HG03159 (cell line): ENCODE results near the gene MYL4.
"Not testable (repeated sequence)": the region's sequence is repeated elsewhere in the genome, so short reads cannot be mapped to it uniquely, and the experiment has no call there.

Experiments
- ATAC-seq: cut with Tn5 transposase; IDR thresholded peaks from one replicate; pipeline ENCODE4 v1.9.1; 2021; ENCODE audit warnings: mild to moderate bottlenecking, moderate library complexity; ENCODE audit not compliant: unreplicated experiment

The MYL4 gene

DNA sequence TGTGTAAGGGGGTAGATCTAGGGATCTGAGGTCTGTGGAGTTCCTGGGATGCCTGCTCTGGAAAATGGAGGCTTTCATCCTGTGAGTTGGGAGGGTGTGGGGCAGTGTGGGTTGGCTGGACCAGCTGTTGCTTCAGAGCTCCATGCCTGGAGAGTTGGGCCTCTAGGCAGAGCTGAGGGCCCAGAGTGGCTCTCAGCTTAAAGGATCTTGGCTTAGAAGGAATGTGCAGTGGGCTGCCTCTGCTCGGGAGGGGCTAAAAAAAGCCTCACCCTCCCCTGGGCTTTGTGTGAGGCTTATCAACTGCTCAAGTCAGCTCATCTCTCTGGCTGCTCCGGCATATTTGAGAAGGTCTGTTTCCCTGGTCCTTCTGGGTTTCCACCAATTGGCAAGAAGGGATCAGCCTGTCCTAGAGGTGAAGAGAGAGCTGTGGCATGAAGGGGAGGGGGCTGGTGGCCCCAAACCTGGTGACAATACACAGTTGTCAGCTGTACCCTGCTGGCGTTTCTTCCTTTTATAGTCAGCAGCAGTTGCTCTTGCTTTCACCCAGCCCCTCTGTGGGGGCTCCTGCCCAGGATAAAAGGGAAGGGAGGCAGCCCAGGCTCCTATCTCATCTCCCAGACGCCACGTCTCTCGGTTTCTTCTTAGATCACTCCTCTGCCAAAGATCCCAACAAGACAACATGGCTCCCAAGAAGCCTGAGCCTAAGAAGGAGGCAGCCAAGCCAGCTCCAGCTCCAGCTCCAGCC is at the start of gene MYL4:
Gene MYL4, plus strand, starts transcription at position 605 of the 745 bp plus-strand sequence. Its CDS starts 75 bp downstream, at position 680.
- ATAC-seq: no peak

- no peak for ATAC-seq
Measured at GRCh38 chr17:47162013-47162622, 47.0 kb upstream of the MYL4 start.

GRCh38 chr17:47164263-47164662 is 44.9 kb upstream of the MYL4 start:
- ATAC-seq: no peak

DNA sequence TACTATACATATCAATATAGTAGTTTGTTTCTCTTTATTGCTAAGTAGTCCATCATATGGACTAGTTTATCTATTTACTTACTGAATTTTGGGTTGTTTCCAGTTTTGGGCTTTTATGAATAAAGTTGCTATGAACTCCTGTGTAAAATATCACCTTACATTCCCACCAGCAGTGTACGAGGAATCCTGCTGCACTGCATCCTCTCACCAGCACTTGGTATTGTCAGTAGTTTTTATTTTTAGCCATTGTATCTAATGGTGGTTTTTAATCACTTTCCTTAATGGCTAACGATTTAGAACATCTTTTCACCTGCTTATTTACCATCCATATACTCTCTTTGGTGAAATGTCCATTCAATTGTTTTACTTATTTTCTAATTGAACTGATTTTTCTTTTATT is 44.0 kb upstream of the MYL4 start:
- ATAC-seq: no peak

- not testable (repeated sequence) for ATAC-seq
Measured at GRCh38 chr17:47166854-47167253, 42.3 kb upstream of the MYL4 start.

- not testable (repeated sequence) for ATAC-seq
Measured at GRCh38 chr17:47168896-47169295, 40.3 kb upstream of the MYL4 start.

GRCh38 chr17:47170710-47171109 is 38.4 kb upstream of the MYL4 start:
- no peak for ATAC-seq

DNA sequence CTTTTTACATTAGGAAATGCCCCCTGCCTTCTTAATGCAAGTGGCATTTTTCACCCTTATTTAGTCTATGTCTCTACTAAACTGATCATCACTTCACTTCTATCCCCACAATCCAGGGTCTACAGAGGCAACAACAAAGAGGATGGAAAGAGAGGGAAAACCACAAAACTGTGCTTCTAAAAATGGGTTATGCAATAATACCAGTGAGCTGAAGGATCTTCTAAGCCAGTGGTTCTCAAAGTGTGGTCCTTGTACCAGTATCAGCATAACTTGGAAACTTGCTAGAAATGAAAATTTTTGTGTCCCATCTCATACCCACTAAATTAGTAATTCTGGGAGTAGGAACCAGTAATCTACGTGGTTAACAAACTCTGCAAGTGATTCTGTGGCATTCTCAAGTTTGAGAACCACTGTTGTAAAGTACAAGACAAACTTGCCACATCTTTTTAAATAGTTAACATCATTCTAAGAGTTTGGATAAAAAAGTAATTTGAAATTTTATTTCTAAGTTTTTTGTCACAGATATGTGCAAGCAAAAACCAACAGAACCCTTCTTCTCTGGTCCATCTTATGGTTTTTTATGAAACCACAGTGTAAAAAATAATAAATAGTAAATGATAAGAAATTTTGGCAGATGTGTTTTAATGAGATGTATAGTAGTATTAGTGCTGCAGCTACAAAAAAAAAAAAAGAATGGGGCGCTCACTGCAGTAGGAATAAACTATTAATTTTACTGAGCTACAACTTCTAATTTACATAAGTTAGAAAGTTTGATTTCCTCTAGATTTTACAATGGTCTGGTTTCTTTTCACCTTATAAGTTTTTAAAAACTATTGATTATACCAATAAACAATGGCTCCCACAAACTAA is 36.2 kb upstream of the MYL4 start:
- ATAC-seq: no peak

- not testable (repeated sequence) for ATAC-seq
Measured at GRCh38 chr17:47174823-47175222, 34.3 kb upstream of the MYL4 start.

DNA sequence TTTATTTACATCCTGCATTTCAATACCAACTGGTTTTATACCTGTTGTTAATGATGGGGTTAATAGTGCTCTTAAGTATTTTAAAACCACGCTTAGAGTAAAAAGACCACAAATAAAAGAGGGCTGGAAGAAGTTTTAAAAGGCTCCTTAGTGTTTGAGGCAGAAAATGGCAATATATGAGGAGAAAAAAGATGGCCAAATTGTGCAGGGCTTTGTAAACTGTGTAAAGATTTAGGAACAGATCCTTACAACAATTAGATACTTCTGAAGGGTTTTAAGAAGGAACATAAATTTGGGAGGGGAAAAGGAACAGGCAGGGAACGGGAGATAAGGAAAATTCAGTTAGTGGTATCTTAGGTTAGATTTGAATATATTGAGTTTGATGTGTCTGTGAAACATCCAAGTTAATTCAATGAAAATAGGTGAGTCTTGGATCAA is 32.7 kb upstream of the MYL4 start:
- ATAC-seq: no peak

DNA sequence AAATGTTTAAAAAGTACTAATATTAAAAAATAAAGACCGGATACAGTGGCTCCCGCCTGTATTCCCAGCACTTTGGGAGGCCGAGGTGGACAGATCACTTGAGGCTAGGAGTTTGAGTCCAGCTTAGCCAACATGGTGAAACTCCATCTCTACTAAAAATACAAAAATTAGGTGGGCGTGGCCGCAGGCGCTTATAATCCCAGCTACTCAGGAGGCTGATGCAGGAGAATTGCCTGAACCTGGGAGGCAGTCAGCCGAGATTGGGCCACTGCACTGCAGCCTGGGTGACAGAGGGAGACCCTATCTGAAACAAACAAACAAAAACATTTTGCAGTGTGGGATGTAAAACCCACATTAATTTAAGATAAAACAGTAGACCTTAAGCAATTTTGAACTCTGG is 31.9 kb upstream of the MYL4 start:
- no peak for ATAC-seq

DNA sequence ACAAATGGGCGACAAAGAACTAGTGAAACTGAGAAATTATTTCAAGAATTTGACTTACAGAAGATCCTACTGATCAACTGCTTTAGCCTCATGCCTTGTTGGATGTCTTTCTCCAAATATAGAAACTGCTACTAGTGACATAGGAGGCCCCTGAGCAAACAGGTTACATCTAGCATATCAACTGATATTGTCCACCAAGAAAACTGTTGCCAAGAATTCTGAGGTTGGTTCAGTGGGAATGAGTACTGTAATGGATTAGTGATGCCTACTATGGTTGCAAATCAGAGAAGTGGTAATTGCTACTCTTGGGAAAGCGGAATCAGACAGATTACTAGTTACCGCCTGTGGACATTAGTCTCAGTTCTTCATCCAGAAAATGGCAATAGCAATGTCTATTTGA is 30.0 kb upstream of the MYL4 start:
- ATAC-seq: no peak

- ATAC-seq: no peak
Measured at GRCh38 chr17:47180337-47180736, 28.8 kb upstream of the MYL4 start.

- ATAC-seq: not testable (repeated sequence)
Measured at GRCh38 chr17:47180988-47181387, 28.2 kb upstream of the MYL4 start.

DNA sequence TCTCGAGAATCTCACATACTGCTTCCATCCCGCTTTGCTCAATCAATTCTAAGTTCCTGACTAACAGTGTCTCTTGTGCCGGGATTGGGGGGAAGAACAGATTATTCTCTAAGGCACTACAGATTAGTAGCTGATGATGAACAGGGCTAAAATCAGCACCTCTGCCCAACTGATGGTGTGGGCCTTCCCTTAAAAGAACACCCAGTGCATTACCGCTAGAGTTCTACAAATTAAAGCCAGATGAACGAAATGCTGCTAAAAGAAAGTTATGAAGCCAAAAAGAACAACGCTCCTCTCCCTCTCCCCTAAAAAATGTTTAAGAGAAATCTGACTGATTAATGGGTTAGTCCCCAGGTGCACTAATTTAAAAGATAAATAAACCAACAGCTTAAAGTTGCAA is 24.5 kb upstream of the MYL4 start:
- no peak for ATAC-seq

GRCh38 chr17:47188271-47188875 is 20.8 kb upstream of the MYL4 start:
- ATAC-seq: no peak

DNA sequence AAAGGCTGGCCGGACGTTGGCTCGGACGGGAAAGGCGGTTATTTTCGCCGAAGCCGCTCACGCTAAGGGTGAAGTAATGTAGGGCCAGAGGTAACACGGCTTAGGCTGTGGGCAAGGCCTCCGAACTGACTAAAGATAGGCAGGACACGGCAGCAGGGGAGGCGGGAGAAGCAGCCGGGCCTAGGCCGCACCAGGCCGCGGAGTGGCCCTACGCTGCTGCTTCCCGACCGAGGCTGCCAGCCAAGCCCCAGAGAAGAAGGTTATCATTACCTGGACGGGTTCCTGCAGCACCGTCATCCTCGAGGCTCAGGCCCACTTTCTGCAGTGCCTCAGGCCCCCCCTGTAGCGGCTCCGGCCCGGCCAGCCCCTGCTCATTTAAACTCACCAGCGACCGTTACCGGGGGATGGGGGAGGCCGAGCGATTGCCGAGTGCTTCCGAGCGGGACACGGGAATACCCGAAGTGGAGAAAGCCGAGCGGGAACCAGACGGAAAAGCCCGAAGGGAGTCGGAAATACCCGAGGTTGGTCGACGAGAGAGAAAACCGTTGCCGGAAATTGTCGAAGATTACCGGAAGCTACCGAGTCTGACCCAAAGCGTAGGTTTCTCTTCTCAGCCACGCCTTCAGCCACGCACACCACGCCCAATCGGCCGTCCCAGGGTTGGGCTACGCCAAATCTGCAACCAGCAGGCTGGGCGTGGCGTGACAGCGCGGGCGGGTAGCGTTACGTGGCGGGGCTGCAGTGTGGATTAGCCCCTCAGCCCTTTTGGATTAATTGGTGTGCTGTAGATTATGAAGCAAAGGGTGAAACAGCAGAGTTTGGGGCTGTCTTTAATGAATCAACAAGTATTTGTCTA is 20.0 kb upstream of the MYL4 start, which contains the start of gene CDC27:
Gene CDC27, minus strand, starts transcription at position 420 of the 856 bp plus-strand sequence. Its CDS starts 123 bp downstream, at position 297.
- ATAC-seq: peak; percentile 91

DNA sequence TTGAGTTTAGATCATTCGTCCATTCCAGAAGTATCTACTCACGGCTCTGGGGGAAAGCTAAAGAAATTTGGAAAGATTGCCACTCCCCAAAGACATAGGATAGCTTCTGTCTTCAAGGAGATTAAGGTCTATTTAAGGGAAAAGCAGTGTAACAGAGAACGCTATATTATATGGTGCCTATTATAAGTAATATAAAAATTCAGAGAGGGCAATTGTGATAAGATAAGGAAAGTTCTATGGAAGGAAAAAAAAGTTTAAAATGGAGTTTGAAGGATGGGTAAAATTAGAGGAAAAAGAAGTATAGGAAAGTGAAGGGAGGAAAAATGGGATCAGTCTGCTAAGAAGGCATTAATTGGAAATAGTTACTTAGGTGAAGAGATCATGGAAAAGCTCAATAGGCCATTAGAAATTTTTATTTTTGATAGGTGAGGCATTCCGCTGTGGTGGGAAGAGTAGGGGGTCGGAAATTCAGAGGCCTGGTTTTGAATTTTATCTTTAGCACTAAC is 19.4 kb upstream of the MYL4 start:
- ATAC-seq: no peak

DNA sequence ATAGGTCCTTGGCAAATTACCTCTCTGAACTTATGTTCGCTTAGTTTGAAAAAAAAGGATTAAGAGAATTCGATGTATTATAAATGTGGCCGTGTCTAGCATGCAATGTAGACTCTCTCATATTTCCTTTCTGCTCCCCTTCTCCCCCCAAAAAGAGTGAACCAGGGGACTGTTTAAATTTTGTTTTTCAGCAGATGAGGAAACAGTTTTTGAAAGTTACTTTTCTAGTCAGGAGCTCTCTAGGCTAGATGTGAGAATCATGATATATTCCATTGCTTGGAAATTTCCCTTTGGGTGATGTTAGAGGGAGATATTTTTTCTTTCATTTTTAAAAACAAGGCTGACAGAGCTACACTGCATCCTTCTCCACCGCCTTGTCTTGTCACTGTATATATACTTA is 18.9 kb upstream of the MYL4 start:
- no peak for ATAC-seq

DNA sequence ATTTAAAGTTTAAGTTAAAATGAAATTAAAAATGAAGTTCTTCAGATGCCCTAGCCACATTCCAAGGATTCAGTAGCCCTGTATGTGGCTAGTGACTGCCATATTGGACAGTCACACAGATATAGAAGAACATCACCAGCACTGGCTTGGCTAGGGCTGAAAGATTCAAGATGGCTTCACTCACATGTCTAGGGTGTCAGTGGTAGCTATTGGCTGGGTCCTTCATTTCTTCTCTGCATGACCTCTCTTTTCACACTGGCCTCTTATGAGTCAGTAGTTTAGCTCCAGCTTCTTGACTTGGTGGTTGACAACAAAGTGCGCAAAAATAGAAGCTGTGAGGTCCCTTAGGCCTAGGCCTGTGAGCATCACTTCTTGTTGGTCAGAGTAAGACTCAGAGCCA is 18.4 kb upstream of the MYL4 start:
- no peak for ATAC-seq
